ENCODE data around the gene TMEM50B.
A peak's percentile ranks its signal among the peaks of the same experiment; 100 is the strongest.

Gene TMEM50B

GRCh38 chr21:33496345-33496744, 16.6 kb upstream of the TMEM50B start:
- H3K4me1 ChIP-seq (ENCODE audit: control insufficient read depth in 1 of 2, insufficient read depth in 2 of 2, low read length in 2 of 2) = peaks cover 0 to 3% of the 10 kb centered on the region in 2 donors
- H3K9me3 ChIP-seq (ENCODE audit: control insufficient read depth in 1 of 2, low read length in 2 of 2) = no peaks in the 10 kb centered on the region
- no peak overlapping the region for H3K4me3 ChIP-seq (ENCODE audit: low read depth in 1 of 2, low read length in 2 of 2)
- no peaks in the 10 kb centered on the region for H3K27me3 ChIP-seq (ENCODE audit: control insufficient read depth in 1 of 2, insufficient read depth in 2 of 2, low read length in 2 of 2)
- no peak overlapping the region for H3K9ac ChIP-seq (ENCODE audit: low read depth in 1 of 2, low read length in 2 of 2)
- no peak overlapping the region for H3K27ac ChIP-seq (ENCODE audit: low read depth, low read length)
- no peaks in the 10 kb centered on the region for H3K36me3 ChIP-seq (ENCODE audit: control insufficient read depth in 1 of 2, insufficient read depth in 2 of 2, low read length in 2 of 2)

- H3K9me3 ChIP-seq (ENCODE audit: control insufficient read depth in 1 of 2, low read length in 2 of 2) = no peaks in the 10 kb centered on the region
- no peak overlapping the region for H3K4me3 ChIP-seq (ENCODE audit: low read depth in 1 of 2, low read length in 2 of 2)
- peaks cover 5 to 6% of the 10 kb centered on the region in 2 donors for H3K4me1 ChIP-seq (ENCODE audit: control insufficient read depth in 1 of 2, insufficient read depth in 2 of 2, low read length in 2 of 2)
- H3K27me3 ChIP-seq (ENCODE audit: control insufficient read depth in 1 of 2, insufficient read depth in 2 of 2, low read length in 2 of 2) = no peaks in the 10 kb centered on the region
- no peak overlapping the region for H3K9ac ChIP-seq (ENCODE audit: low read depth in 1 of 2, low read length in 2 of 2)
- no peak overlapping the region for H3K27ac ChIP-seq (ENCODE audit: low read depth, low read length)
- H3K36me3 ChIP-seq (ENCODE audit: control insufficient read depth in 1 of 2, insufficient read depth in 2 of 2, low read length in 2 of 2) = no peaks in the 10 kb centered on the region
Observed at GRCh38 chr21:33495743-33496142, 16.0 kb upstream of the TMEM50B start.

GRCh38 chr21:33493756-33494155, 14.0 kb upstream of the TMEM50B start:
- no peak overlapping the region for H3K9ac ChIP-seq (ENCODE audit: low read depth in 1 of 2, low read length in 2 of 2)
- no peaks in the 10 kb centered on the region for H3K27me3 ChIP-seq (ENCODE audit: control insufficient read depth in 1 of 2, insufficient read depth in 2 of 2, low read length in 2 of 2)
- no peaks in the 10 kb centered on the region for H3K36me3 ChIP-seq (ENCODE audit: control insufficient read depth in 1 of 2, insufficient read depth in 2 of 2, low read length in 2 of 2)
- no peak overlapping the region for H3K4me3 ChIP-seq (ENCODE audit: low read depth in 1 of 2, low read length in 2 of 2)
- no peak overlapping the region for H3K27ac ChIP-seq (ENCODE audit: low read depth, low read length)
- H3K9me3 ChIP-seq (ENCODE audit: control insufficient read depth in 1 of 2, low read length in 2 of 2) = no peaks in the 10 kb centered on the region
- H3K4me1 ChIP-seq (ENCODE audit: control insufficient read depth in 1 of 2, insufficient read depth in 2 of 2, low read length in 2 of 2) = peaks cover 5 to 7% of the 10 kb centered on the region in 2 donors

- H3K36me3 ChIP-seq (ENCODE audit: control insufficient read depth in 1 of 2, insufficient read depth in 2 of 2, low read length in 2 of 2) = no peaks in the 10 kb centered on the region
- H3K27me3 ChIP-seq (ENCODE audit: control insufficient read depth in 1 of 2, insufficient read depth in 2 of 2, low read length in 2 of 2) = no peaks in the 10 kb centered on the region
- H3K9ac ChIP-seq (ENCODE audit: low read depth in 1 of 2, low read length in 2 of 2) = no peak overlapping the region
- H3K27ac ChIP-seq (ENCODE audit: low read depth, low read length) = no peak overlapping the region
- peaks cover 5 to 7% of the 10 kb centered on the region in 2 donors for H3K4me1 ChIP-seq (ENCODE audit: control insufficient read depth in 1 of 2, insufficient read depth in 2 of 2, low read length in 2 of 2)
- H3K4me3 ChIP-seq (ENCODE audit: low read depth in 1 of 2, low read length in 2 of 2) = no peak overlapping the region
- no peaks in the 10 kb centered on the region for H3K9me3 ChIP-seq (ENCODE audit: control insufficient read depth in 1 of 2, low read length in 2 of 2)
Observed at GRCh38 chr21:33492571-33492970, 12.8 kb upstream of the TMEM50B start.

- Histone ChIP-seq H3K27me3 (ENCODE audit: control insufficient read depth in 1 of 2, insufficient read depth in 2 of 2, low read length in 2 of 2) (no peaks in the 10 kb centered on the region), H3K36me3 (ENCODE audit: control insufficient read depth in 1 of 2, insufficient read depth in 2 of 2, low read length in 2 of 2) (no peaks in the 10 kb centered on the region), H3K27ac (ENCODE audit: low read depth, low read length) (peak within 1 kb of the TSS; percentile 23), H3K4me1 (ENCODE audit: control insufficient read depth in 1 of 2, insufficient read depth in 2 of 2, low read length in 2 of 2) (peaks cover 5 to 7% of the 10 kb centered on the region in 2 donors), H3K9me3 (ENCODE audit: control insufficient read depth in 1 of 2, low read length in 2 of 2) (no peaks in the 10 kb centered on the region), H3K4me3 (ENCODE audit: low read depth in 1 of 2, low read length in 2 of 2) (peak within 1 kb of the TSS; percentile 93 to 95), H3K9ac (ENCODE audit: low read depth in 1 of 2, low read length in 2 of 2) (peak within 1 kb of the TSS; percentile 64 to 92)
Observed at GRCh38 chr21:33491373-33492102, 11.8 kb upstream of the TMEM50B start, which contains the start of gene DNAJC28. Gene DNAJC28 (minus strand): TSS chr21:33491716. CDS start chr21:33489393, 2,323 bp downstream.

GRCh38 chr21:33490991-33491372, 11.2 kb upstream of the TMEM50B start:
- Histone ChIP-seq H3K9ac (ENCODE audit: low read depth in 1 of 2, low read length in 2 of 2) (peak overlapping the region; percentile 64 to 92), H3K27ac (ENCODE audit: low read depth, low read length) (peak overlapping the region; percentile 23), H3K9me3 (ENCODE audit: control insufficient read depth in 1 of 2, low read length in 2 of 2) (no peaks in the 10 kb centered on the region), H3K27me3 (ENCODE audit: control insufficient read depth in 1 of 2, insufficient read depth in 2 of 2, low read length in 2 of 2) (no peaks in the 10 kb centered on the region), H3K36me3 (ENCODE audit: control insufficient read depth in 1 of 2, insufficient read depth in 2 of 2, low read length in 2 of 2) (no peaks in the 10 kb centered on the region), H3K4me3 (ENCODE audit: low read depth in 1 of 2, low read length in 2 of 2) (peak overlapping the region; percentile 93 to 95), H3K4me1 (ENCODE audit: control insufficient read depth in 1 of 2, insufficient read depth in 2 of 2, low read length in 2 of 2) (peaks cover 5 to 7% of the 10 kb centered on the region in 2 donors)

GRCh38 chr21:33488936-33489335, 9.2 kb upstream of the TMEM50B start:
- peaks cover 5 to 7% of the 10 kb centered on the region in 2 donors for H3K4me1 ChIP-seq (ENCODE audit: control insufficient read depth in 1 of 2, insufficient read depth in 2 of 2, low read length in 2 of 2)
- H3K27ac ChIP-seq (ENCODE audit: low read depth, low read length) = no peak overlapping the region
- H3K27me3 ChIP-seq (ENCODE audit: control insufficient read depth in 1 of 2, insufficient read depth in 2 of 2, low read length in 2 of 2) = no peaks in the 10 kb centered on the region
- H3K9ac ChIP-seq (ENCODE audit: low read depth in 1 of 2, low read length in 2 of 2) = no peak overlapping the region
- H3K4me3 ChIP-seq (ENCODE audit: low read depth in 1 of 2, low read length in 2 of 2) = no peak overlapping the region
- no peaks in the 10 kb centered on the region for H3K9me3 ChIP-seq (ENCODE audit: control insufficient read depth in 1 of 2, low read length in 2 of 2)
- H3K36me3 ChIP-seq (ENCODE audit: control insufficient read depth in 1 of 2, insufficient read depth in 2 of 2, low read length in 2 of 2) = no peaks in the 10 kb centered on the region

GRCh38 chr21:33487996-33488395, 8.2 kb upstream of the TMEM50B start:
- Histone ChIP-seq H3K4me3 (ENCODE audit: low read depth in 1 of 2, low read length in 2 of 2) (no peak overlapping the region), H3K36me3 (ENCODE audit: control insufficient read depth in 1 of 2, insufficient read depth in 2 of 2, low read length in 2 of 2) (no peaks in the 10 kb centered on the region), H3K27me3 (ENCODE audit: control insufficient read depth in 1 of 2, insufficient read depth in 2 of 2, low read length in 2 of 2) (no peaks in the 10 kb centered on the region), H3K4me1 (ENCODE audit: control insufficient read depth in 1 of 2, insufficient read depth in 2 of 2, low read length in 2 of 2) (peaks cover 5 to 7% of the 10 kb centered on the region in 2 donors), H3K27ac (ENCODE audit: low read depth, low read length) (no peak overlapping the region), H3K9me3 (ENCODE audit: control insufficient read depth in 1 of 2, low read length in 2 of 2) (no peaks in the 10 kb centered on the region), H3K9ac (ENCODE audit: low read depth in 1 of 2, low read length in 2 of 2) (no peak overlapping the region)

GRCh38 chr21:33481314-33481943, 1.7 kb upstream of the TMEM50B start:
- H3K27me3 ChIP-seq (ENCODE audit: control insufficient read depth in 1 of 2, insufficient read depth in 2 of 2, low read length in 2 of 2) = no peaks in the 10 kb centered on the region
- peaks cover 0 to 10% of the 10 kb centered on the region in 2 donors for H3K4me1 ChIP-seq (ENCODE audit: control insufficient read depth in 1 of 2, insufficient read depth in 2 of 2, low read length in 2 of 2)
- H3K4me3 ChIP-seq (ENCODE audit: low read depth in 1 of 2, low read length in 2 of 2) = no peak overlapping the region
- no peaks in the 10 kb centered on the region for H3K36me3 ChIP-seq (ENCODE audit: control insufficient read depth in 1 of 2, insufficient read depth in 2 of 2, low read length in 2 of 2)
- H3K9ac ChIP-seq (ENCODE audit: low read depth in 1 of 2, low read length in 2 of 2) = peak overlapping the region in 1 of 2 donors; percentile 94
- H3K9me3 ChIP-seq (ENCODE audit: control insufficient read depth in 1 of 2, low read length in 2 of 2) = no peaks in the 10 kb centered on the region
- H3K27ac ChIP-seq (ENCODE audit: low read depth, low read length) = no peak overlapping the region

- Histone ChIP-seq H3K9ac (ENCODE audit: low read depth in 1 of 2, low read length in 2 of 2) (peak overlapping the region; percentile 90 to 94), H3K27me3 (ENCODE audit: control insufficient read depth in 1 of 2, insufficient read depth in 2 of 2, low read length in 2 of 2) (no peaks in the 10 kb centered on the region), H3K27ac (ENCODE audit: low read depth, low read length) (peak overlapping the region; percentile 77), H3K4me3 (ENCODE audit: low read depth in 1 of 2, low read length in 2 of 2) (peak overlapping the region; percentile 93 to 95), H3K9me3 (ENCODE audit: control insufficient read depth in 1 of 2, low read length in 2 of 2) (no peaks in the 10 kb centered on the region), H3K36me3 (ENCODE audit: control insufficient read depth in 1 of 2, insufficient read depth in 2 of 2, low read length in 2 of 2) (no peaks in the 10 kb centered on the region), H3K4me1 (ENCODE audit: control insufficient read depth in 1 of 2, insufficient read depth in 2 of 2, low read length in 2 of 2) (peaks cover 0 to 10% of the 10 kb centered on the region in 2 donors)
Observed at GRCh38 chr21:33480481-33481103, 818 bp upstream of the TMEM50B start.

Data from duodenal mucosa (tissue), 2 donors.